NCI-H146 (cell line): Measurements from ENCODE around the gene DGKG.

Experiments used
- DNase-seq: peaks from one replicate; lab custom pipeline; 2025; lab: John Stamatoyannopoulos, UW

DGKG gene

DNA sequence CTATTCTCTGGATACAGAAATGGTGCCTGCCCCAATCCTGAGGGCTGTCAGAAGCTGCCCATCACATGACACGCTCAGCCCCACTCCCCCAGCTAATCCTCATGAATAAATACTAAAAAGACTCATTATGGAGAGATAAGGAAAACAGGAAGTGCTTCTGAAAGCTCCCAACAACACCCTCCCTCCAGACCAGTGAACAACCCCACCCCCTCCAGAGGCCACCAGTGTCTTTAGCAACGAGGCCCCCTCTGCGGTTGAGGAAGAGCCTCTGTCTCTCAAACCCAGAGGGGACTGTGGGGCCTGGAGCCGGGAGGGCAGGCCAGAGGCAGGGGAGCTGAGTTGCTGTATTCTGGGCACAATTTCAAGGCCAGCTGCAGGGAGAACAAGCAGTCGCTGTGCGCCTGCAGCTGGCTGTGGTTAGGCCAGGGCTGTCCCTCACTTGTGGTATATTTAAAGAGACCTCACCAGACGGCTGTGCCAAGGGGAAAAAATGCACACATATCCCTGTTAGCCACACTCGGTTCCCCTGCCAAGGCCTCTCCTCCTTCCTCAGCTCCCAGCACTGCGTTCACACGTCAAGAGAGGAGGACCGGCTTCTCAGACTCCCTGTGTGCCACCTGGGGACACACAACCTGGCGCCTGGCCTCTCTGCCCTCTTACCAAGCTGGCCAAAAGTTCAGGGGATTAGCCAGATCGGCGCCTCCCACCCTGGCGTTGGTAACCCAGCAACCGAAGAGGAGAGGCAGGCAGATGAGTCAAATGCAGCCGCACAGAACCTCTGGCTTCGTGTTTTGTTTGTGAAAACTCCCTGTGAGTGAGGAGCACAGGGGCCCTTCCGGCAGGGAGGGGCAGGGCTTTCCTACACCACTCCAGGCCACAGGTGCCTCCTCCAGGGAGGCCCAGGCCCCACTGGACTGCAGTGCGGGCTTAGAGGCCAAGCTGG, 152.0 kb downstream of the DGKG start:
- DNase-seq, result no peak

DNA sequence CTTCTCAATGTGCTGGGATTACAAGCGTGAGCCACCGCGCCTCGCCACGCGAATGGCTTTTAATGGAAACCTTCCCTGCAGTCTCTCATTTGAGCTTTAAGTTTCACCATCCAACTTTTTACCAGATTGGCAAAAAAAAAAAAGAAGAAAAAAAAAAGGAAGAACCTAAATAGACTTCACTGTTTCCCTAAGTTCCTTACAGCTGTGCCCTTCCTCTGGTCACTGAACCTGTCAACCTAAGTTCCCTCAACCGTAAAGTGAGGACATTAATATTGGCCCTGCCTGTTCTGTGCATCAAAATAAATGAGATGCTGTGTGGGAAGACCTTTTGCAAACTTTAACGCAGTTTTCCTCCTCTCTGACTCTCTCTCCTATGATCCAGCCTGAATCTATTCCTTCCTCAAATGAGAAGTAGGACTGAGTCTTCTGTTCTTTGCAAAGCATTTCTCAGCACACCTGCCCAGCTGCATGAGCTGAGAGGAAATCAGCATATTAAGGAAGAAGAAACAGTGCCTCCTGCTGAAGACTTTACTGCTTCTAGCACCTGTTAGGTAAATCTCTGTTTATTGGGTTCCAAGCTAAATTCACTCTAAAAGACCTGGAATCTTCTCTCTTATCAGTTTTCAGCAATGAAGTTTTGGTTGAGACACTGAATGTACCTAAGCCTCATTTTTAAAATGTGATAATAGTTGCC, 153.6 kb downstream of the DGKG start:
- no peak for DNase-seq

DNA sequence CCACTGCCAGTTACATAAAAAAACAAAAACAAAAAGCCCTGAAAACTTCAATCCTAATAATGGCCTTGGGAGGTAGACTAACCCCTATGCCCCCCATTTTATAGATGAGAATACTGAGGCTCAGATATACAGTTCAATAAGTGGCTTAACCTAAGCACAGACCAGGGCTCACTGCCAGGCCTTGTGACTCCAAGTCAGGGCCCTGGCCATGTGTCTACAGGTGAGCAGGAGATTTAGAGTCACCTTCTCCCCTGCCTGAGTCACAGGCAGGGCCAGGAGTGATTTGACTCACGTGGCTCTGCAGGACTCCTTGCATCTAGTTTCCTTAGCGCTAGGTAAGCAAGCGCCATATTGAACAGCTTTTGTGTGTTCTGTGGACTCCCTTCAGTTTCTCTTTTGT, 154.5 kb downstream of the DGKG start:
- no peak for DNase-seq

DNA sequence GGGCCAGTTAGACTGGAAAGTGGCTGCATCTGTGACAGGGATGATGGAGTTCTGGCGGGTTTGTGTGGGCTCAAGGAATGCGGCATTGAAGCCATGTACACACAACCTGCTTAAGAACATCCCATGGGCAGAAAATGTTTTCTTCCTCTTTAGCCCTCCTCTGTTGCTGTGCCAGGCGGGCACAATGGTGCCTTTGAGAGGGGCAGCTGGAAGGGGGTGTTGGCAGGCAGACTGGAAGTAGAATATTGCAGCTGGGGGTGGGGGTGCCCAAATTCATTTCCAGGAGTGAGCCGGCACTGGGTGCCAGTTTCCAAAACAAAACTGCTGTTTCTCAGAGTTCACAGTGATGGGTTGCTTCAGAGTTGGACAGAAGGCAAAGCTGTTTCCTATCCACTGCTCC, 161.3 kb downstream of the DGKG start:
- DNase-seq, result no peak

DNA sequence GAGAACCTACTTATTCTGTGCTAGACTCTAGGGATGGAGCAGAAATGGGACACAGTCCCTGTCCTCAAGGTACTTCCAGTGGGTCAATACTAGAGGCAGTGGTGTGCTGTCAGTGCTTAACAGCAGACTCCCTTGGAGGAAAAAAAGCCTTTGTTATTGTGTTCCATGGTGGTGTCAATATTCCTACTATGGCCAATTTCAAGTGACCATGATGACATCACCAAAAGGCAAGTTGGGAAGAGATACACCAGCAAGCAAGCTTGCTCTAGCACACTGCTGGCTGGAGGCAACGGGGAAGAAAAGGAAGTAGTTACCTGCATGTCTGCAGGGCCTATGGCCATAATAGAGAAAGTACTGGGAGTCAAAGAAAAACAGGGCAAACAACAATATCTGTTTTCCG, 163.6 kb downstream of the DGKG start:
- DNase-seq, result no peak

DNA sequence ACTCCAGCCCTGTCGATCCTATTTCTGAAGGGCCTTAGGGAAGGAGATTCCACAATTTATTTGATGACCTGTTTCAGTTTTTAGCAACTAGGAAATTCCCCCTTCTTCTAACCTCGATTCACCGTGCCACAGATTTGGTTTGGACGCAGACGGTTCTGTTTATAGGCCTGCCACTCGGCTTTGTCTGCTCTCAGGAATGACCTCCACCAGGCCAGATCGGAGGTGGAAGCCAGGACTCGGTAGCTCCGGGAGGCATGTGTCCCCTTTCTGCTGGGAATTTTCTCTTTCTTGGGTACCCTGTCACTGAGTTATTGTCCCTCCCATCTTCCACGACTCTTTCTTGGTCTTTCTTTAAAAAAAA, 167.6 kb downstream of the DGKG start:
- DNase-seq, result no peak

DNA sequence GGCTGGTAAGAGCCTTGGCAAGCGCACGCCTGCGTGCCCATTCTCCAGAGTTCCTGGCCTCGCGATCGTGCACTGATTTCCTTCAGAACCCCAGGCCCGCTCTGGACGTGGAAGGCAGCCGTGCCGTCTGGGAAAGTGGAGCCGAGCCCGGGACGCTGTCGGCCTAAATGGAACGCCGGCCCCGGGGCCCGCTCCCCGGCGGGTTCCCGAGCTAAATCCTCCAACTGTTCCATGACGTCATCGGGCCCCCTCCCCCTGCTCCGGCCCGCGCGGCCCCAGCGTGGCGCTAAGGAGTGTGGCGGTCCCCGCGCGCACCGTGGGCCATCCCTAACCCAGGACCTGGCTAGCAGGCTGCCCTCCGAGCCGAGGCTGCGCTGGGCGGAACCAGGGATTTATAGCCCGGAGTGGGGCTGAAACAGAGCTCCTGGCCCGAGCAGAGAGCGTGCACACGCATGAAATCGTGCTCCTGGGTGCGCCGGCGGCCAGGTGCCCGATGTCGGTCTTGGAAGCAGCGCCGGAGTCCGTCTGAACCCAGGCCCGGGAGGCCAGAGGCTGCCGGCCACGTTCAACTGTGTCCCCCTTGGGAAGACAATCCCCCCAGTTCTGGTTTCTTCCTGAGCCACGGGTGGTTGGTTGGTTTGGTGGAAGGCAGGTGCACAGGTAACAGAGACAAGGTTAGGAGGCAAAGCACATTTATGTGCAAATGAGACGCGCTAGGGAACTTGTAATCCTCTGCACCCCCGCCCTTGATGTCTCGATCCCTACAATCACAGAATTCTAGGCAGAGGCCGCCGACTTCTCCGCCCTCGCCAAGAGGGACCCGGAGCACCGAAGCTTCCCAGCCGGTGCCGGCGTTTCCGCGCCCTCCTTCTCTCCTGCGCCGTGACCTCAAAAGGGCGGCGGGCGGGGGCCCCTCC, 168.2 kb downstream of the DGKG start:
- peak; percentile 13 for DNase-seq

DNA sequence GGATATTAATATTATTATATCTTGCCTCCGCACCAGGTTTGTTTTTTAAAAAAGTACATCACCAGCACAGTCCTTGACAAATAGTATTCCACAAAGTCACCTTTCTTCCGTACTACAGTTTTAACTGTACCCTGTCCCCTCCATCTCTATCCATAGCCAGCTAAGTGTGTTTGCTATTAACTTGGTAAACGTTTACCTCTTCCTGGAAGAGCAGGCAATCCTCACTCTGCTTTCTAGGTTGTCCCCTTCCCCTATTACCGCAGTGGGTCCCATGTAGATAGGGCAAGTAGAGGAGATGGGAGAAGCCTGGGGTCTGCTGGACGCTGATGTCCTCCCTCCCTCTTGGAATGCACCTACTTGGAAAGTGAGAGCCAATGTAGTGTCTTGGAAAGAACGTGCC, 169.2 kb downstream of the DGKG start:
- no peak for DNase-seq

DNA sequence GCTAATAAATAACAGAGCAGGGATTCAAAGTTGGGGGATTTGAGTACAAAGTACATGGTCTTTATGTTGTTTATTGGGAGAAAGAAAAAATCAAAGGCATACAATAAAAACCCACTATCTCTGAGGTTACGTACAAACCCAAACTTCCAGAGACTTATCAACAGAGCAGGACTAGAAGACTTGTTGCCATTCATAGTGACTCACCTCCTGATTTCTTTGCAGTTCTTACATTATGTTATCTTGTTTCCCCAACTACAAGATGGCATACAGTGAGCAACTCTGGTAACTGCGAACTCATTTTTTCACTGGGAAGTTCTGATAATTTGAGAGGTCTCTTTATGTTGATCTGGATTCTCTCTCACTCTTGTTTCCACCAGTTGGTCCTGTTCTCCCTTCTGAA, 172.5 kb downstream of the DGKG start:
- no peak for DNase-seq

DNA sequence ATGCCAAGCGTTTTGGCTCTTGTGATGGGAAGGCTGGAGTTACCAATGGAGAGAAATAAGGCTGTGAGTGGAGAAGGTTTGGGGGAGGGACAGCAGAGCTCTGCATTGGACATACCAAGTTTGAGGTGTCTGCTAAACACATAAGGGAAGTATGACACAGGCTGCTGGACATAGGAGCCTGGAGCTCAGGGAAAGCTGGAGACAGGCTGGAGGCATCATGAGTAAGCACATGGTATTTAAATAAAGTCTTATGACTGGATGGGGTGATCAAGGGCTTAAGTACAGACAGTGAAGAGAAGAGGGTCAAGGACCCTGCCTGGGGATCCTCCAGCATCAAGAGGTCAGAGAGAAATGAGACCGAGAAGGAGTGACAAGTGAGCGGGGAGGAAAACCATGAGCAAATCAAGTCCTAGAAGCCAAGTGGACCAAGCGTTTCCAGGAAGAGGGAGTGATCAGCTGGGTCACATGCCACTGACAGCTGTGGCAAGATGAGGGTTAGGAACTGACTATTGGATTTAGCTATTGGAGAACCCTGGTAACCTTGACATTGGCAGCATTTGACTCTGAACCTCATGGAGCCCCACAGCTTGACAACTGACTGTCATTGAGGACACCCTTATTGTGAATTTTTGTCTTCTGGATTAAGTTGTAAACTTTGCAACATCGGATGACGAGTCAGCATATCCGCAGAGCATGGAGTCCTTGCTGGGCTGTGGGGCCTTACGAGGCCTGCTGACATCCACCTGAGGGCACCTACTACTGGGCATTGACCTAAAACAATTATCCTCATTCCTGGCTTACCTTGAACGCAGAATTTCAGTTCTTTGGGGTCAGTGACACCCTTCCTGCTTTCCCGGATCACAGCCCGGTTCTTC, 174.4 kb downstream of the DGKG start:
- DNase-seq, result no peak

DNA sequence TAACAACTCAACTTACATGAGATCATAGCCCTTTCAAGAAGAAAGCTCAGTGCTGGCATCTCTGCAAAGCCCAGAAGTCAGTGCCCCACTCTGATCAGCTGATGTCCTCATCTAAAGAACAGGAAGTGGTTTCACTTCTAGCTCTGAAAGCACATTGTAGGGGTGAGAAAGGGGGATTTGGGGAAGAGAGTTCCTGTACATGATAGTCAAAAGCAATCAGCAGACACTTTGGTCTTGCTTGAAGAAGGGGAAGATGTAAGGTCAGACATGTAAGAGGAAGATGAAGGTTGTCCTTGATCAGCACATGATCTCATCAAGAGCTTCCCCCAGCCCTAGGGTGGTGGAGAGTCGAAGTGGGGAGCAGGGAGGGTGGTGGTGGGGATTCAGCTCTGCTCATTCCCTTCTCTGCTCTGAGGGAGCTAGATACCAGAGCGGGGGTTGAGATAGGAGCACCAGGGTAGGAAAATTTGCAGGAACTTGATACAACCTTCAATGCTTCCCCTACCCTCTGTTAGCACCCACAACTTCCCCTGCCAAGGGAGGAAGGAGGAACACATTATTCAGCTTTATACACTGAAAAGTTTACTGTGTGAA, 176.7 kb downstream of the DGKG start:
- DNase-seq, result no peak

DNA sequence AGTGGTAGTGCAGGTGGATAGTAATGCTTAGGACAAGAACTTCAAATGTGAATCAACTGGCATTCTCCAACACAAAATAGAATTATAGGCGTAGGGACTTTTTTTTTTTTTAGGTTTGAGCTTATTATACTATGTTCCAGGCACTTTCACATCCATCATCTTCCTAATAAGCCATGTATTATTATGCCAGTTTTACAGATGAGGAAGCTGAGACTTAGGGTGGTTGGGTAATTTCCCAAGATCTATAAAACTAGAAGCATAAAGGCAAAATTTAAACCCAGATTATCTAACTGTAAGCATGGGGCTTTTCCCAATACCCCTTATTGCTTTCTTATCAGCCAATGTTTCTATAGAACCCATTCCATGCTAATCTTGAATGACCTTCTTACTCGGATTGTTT, 178.0 kb downstream of the DGKG start:
- no peak for DNase-seq

DNA sequence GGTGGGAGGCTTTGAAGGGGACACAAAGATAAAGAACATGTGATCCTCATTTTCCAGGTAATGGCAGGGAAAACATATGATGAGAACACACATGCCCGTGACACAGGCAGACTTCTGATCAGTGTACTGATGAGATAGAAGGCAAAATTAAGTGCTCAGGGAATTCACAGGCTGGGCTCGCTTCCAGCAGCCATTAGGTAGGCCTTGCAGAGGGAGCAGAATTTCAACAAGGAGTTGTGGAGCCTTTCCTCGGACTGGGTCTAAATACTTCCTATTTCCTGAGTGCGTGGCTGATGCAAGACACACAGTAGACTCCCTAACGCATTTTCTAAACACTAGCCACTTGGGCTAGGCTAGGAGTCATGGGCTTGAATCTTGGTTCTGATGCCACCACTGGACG, 179.2 kb downstream of the DGKG start:
- no peak for DNase-seq

DNA sequence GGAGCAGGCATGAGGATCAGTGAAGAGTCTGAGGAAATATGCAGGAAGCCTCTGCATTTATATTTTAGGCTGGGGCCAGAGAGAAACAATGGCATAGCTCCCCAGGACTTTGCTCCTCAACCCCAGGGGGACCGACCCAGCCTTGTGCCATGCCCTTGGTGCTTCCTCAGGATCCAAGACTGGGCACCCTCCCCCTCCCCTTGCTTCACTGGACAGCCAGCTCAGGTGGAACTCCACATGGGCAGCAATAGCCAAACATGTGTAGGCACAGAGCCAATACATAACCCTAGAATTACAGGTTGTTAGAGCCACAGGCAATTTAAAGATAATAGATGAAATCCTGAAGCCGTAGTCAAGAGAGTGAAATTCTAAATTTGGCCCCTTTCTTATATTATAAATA, 180.1 kb downstream of the DGKG start:
- no peak for DNase-seq

DNA sequence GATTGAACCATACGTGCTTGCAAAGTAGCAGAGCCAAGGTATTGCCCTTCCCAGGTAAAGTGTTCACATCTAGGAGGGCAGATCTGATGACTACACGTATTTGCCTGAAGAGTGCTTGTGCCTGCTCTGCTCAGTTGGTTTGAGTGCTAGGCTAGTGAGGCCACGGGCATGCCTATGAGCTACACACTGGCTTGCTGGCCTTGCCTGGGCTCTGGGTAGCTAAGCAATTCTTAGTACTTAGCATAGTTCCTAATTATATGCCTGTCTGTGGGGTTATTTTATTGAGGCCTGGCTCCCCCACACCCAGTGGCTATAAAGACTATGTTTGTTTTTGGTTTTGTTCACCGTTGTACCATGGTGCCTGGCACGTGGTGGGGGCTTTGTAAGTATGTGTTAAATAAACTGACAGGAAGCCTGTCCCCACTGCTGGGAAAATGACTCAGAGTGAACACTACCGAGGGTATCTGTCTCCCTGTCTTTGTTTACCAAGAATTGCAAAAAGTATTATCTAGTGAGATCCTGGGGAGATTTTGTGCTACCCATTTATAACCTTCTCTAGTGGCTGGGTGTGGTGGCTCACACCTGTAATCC, 181.0 kb downstream of the DGKG start:
- DNase-seq, result no peak

DNA sequence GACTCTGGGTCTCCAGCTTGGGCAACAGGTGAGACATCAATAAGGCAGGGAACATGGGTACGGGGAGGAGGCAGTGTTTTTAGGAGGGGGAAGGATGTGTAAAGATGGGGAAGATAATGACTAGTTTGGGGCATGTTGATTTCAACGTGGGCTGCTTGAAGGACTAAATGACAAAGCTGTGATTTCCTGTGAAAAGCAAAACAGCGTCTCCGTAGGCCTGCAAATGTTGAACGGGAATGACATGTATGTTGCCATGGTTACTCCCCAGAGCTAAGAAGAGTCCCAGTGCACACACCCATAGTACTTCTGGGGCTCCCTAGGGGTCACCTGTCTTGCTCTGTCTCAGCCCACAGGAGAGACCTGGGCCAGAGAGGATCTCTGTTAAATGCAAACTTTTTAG, 181.9 kb downstream of the DGKG start:
- no peak for DNase-seq

DNA sequence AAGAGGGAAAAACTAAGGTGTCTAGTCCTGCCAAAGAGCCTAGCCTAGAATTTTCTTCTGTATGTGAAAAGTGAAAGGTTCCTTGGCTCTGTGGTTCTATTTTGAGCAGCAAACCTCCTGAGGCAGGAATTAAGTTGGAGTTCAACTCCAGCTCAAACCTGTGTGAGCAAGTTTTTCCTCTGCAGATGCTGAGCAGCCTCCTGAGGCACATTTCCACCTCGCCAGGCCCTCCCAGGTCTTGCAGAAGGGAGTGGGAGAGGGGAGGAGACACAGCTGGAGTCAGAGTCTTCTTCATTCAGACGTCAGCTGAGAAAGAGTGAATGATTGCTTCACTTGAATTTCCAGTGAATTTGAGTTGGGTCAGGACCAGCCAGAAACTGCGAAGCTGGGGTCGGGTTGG, 183.6 kb downstream of the DGKG start:
- DNase-seq, result no peak

DNA sequence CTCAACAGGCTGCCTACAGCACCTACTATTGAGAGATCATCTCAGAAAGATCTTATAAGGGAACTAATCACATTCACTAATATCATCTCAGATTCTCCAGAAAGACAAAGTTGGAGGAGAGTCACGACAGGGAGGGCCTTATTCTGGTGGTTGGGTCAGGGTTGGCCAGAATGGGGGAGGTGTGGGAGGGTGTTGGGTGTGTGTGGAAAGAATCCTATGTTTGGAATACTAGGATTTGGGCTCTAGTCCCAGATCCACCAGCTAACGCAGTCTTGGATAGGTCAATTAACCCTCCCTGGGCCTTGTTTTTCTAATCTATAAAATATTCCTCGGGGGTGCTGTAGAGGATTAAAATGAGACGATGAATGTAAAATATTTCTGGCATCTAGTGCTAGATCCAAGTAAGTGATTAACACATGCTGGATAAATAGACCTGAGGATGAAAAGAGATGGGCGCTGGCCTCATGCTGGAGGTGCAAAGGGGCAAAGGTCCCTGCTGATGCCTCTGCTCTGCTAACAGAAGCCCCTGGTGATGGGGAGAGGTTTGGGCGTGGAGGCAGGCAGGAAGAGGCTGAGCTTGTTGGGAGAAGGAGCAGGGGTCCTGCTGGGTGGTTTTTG, 185.6 kb downstream of the DGKG start:
- DNase-seq, result no peak

DNA sequence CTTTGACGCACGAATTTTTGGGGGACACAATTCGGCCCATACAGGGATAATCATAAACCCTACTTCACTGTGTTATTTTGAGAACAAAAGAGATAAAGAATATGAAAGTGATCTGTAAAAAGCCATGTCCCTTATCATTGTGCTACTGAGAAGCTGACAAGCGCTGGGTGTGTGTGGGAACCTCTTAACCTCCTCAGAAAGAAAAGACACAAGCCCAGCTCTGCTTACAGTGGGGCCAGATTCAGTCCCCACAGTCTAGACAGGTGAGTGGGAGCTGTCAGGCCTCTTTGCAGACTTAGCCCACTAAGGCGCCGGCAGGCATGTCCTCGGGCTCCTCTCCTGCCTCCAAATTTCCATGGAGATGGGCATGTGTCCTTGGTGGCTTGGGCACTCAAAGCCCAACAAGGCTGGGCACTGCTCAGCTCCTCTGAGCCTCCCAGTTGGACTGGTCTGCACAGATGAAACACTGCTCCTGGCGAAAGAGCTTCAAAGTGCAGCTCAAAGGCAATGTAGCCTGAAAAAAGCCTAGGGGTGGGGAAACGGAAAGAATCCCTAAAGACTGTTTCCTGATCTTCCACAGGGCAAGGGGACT, 188.7 kb downstream of the DGKG start:
- no peak for DNase-seq

DNA sequence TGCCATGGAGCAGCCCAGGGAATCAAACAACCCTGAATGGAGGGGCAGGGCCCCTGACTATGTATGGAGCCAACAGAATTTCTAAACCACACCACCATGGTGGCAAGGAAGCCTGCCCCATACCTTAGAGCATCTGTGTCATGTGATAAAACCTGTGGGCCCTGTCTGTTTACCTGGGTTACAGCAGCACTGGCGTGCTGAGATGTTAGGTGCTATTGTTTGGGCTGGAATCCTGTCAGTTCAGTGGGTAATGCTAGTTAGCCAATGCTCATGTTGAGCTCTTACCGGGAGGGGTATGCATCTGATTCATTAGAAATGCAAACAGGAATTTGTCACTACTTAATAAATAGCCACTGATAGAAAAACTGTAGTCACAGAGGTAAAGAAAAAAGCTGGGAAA, 189.7 kb downstream of the DGKG start:
- no peak for DNase-seq
